HUES48 (cell line): ENCODE measurements around the gene ASS1.
"Not testable (repeated sequence)": the region's sequence is repeated elsewhere in the genome, so short reads cannot be mapped to it uniquely, and the experiment has no call there.

ENCODE experiments used
- H3K27ac ChIP-seq: one replicate; pipeline ENCODE4 v1.7.0; 2013; ENCODE audit warnings: low read depth, low read length, inconsistent platforms
- H3K27me3 ChIP-seq: 2 replicates; pipeline ENCODE4 v1.6.1; 2013; ENCODE audit warnings: mild to moderate bottlenecking, low read length; ENCODE audit not compliant: control insufficient read depth, insufficient read depth
- H3K36me3 ChIP-seq: 2 replicates; pipeline ENCODE4 v1.6.1; 2013; ENCODE audit warnings: low read length; ENCODE audit not compliant: control insufficient read depth, insufficient read depth
- H3K4me1 ChIP-seq: 2 replicates; pipeline ENCODE4 v1.6.1; 2013; ENCODE audit warnings: mild to moderate bottlenecking, low read length; ENCODE audit not compliant: control insufficient read depth, insufficient read depth
- H3K4me3 ChIP-seq: 2 replicates; pipeline ENCODE4 v1.5.1; 2013; ENCODE audit warnings: mild to moderate bottlenecking, low read depth, low read length
- H3K9ac ChIP-seq: 2 replicates; pipeline ENCODE4 v1.6.1; 2013; ENCODE audit warnings: mild to moderate bottlenecking, low read depth, low read length, moderate library complexity
- H3K9me3 ChIP-seq: 2 replicates; pipeline ENCODE4 v1.6.1; 2013; ENCODE audit warnings: low read length; ENCODE audit not compliant: control insufficient read depth, insufficient read depth

The ASS1 gene

GRCh38 chr9:130434656-130435055 is 10.1 kb upstream of the ASS1 start:
- not testable (repeated sequence) for H3K9ac ChIP-seq, H3K27ac ChIP-seq, H3K9me3 ChIP-seq, H3K4me3 ChIP-seq, H3K4me1 ChIP-seq, H3K36me3 ChIP-seq
- H3K27me3 ChIP-seq, result peaks cover 31% of the 10 kb centered on the region

DNA sequence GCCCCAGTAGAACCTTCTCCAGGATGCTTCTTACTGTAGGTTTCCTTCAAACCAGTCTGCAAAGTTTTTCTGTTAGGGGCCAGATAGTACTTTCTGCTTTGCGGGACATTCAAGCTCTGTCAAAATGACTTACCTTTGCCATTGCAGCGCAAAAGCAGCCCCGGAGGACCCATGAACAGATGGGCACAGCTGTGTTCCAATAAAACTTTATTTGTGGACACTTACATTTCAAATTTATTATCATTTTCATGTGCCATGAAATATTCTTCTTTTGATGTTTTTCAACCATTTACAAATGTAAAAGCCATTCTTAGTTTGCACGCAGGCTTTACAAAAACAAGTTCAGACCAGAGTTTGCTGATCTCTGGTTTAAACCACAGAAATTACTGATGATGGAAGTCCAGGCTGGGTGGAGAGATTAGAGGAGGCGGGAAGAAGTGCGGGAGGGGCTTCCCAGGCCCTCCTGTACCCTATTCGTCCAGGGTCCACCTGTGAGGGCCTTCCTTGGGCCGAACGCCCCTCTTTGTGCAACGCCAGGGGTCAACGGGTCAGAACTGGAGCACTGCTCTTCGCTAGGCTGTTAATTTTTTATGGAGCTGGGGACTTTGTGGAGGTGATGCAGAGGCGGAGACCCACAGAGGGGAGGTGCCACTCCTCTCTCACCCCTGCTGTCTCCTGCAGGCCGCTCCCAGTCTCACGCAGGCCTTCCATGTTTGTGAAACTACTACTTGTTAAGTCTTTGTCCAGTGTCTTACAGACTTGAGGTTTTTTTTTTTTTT is 7.6 kb upstream of the ASS1 start:
- H3K36me3 ChIP-seq, result no peaks in the 10 kb centered on the region
- no peak overlapping the region for H3K27ac ChIP-seq
- no peak overlapping the region for H3K4me3 ChIP-seq
- peaks cover 25% of the 10 kb centered on the region for H3K27me3 ChIP-seq
- peaks cover 7% of the 10 kb centered on the region for H3K4me1 ChIP-seq
- H3K9me3 ChIP-seq, result no peaks in the 10 kb centered on the region
- H3K9ac ChIP-seq, result no peak overlapping the region

DNA sequence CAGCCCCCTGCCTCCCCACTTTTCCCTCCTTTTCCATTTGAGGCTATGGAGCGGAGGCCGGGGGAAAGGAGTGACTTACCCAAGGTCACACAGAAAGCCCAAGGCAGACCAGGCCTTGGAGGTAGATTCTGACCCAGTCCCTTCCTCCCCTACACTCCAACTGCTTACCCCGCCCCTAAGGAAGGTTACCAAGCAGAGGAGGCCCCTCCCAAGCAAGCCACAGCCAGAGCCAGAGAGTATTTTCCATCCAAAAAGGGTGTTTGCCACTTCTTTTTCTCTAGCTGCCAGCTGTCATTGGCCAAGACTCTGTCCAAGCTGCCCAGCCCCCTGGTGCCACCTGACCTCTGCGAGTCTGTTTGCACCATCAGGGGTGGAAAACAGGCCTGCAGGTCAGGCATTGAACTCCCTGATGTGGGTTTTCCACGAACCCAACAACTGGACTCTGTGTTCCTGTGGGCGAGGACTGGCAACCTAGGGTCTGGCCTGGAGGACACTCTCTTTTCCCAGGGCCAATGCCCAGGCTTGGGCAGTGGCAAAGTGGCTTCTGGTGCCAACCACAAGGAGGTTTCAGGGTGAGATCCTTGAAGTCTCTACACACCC is 6.3 kb upstream of the ASS1 start:
- no peaks in the 10 kb centered on the region for H3K9me3 ChIP-seq
- H3K27me3 ChIP-seq, result peaks cover 17% of the 10 kb centered on the region
- H3K4me1 ChIP-seq, result no peaks in the 10 kb centered on the region
- H3K4me3 ChIP-seq, result no peak overlapping the region
- no peak overlapping the region for H3K27ac ChIP-seq
- H3K36me3 ChIP-seq, result no peaks in the 10 kb centered on the region
- H3K9ac ChIP-seq, result no peak overlapping the region

DNA sequence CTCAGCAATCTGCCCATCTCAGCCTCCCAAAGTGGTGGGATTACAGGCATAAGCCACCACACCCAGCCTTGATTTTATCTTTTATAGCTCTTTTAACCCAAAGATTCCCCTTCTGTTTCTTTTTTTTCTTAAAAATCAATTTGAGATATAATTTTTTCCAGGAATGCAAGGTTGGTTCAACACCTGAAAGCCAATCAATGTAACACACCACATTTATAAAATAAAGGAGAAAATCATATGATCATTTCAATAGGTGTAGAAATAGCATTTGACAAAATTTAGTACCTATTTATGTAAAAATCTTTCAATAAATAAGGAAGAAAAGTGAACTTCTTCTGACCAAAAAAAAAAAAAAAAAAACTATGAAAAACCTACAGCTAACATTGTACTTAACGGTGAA is 3.7 kb upstream of the ASS1 start:
- H3K27me3 ChIP-seq, result peaks cover 15% of the 10 kb centered on the region

GRCh38 chr9:130442746-130443455 is 1.9 kb upstream of the ASS1 start:
- Histone ChIP-seq H3K27ac (no peak overlapping the region), H3K27me3 (peaks cover 17% of the 10 kb centered on the region), H3K4me1 (peaks cover 24% of the 10 kb centered on the region), H3K9ac (no peak overlapping the region), H3K9me3 (no peaks in the 10 kb centered on the region), H3K36me3 (no peaks in the 10 kb centered on the region), H3K4me3 (no peak overlapping the region)

More for the DNA sequence above, 3.7 kb upstream of the ASS1 start:
- Histone ChIP-seq H3K36me3 (no peaks in the 10 kb centered on the region), H3K4me3 (no peak overlapping the region; the same call in 1 of the 2 replicates), H3K9me3 (no peaks in the 10 kb centered on the region), H3K9ac (no peak overlapping the region), H3K4me1 (peaks cover 8% of the 10 kb centered on the region; the same call in 1 of the 2 replicates), H3K27ac (no peak overlapping the region)

DNA sequence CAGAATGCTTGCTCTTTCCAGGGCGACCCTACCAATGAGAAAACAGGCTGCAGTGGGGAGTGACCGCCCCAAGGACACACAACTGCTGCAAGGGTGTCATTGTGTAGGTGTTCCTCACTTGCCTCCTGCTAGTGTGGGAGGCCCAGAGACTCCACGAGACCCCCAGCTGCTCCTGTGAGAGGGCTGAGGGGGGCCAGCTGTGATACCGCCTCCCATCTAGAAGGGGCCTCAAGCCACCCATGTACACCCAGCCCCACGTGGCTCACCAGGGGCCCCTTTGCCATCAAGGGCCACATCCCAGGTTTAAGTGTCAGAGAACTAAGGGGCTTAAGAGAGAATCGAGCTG is 1.3 kb upstream of the ASS1 start:
- no peak overlapping the region for H3K27ac ChIP-seq
- no peaks in the 10 kb centered on the region for H3K9me3 ChIP-seq
- H3K4me3 ChIP-seq, result no peak overlapping the region
- H3K27me3 ChIP-seq, result peaks cover 17% of the 10 kb centered on the region
- no peak overlapping the region for H3K9ac ChIP-seq
- peaks cover 29% of the 10 kb centered on the region for H3K4me1 ChIP-seq
- no peaks in the 10 kb centered on the region for H3K36me3 ChIP-seq

GRCh38 chr9:130443840-130444492 is 795 bp upstream of the ASS1 start:
- Histone ChIP-seq H3K27ac (no peak overlapping the region), H3K9ac (no peak overlapping the region), H3K27me3 (peaks cover 17% of the 10 kb centered on the region), H3K4me3 (peak overlapping the region; percentile 72; the same call in 1 of the 2 replicates), H3K36me3 (no peaks in the 10 kb centered on the region), H3K4me1 (peaks cover 29% of the 10 kb centered on the region), H3K9me3 (no peaks in the 10 kb centered on the region)

GRCh38 chr9:130445268-130445983 is 665 bp downstream of the ASS1 start:
- Histone ChIP-seq H3K36me3 (no peaks in the 10 kb centered on the region), H3K4me3 (peak overlapping the region; percentile 72), H3K9me3 (no peaks in the 10 kb centered on the region), H3K27me3 (peaks cover 17% of the 10 kb centered on the region), H3K4me1 (peaks cover 29% of the 10 kb centered on the region), H3K9ac (peak overlapping the region; percentile 24; the same call in 1 of the 2 replicates), H3K27ac (peak overlapping the region; percentile 85)

DNA sequence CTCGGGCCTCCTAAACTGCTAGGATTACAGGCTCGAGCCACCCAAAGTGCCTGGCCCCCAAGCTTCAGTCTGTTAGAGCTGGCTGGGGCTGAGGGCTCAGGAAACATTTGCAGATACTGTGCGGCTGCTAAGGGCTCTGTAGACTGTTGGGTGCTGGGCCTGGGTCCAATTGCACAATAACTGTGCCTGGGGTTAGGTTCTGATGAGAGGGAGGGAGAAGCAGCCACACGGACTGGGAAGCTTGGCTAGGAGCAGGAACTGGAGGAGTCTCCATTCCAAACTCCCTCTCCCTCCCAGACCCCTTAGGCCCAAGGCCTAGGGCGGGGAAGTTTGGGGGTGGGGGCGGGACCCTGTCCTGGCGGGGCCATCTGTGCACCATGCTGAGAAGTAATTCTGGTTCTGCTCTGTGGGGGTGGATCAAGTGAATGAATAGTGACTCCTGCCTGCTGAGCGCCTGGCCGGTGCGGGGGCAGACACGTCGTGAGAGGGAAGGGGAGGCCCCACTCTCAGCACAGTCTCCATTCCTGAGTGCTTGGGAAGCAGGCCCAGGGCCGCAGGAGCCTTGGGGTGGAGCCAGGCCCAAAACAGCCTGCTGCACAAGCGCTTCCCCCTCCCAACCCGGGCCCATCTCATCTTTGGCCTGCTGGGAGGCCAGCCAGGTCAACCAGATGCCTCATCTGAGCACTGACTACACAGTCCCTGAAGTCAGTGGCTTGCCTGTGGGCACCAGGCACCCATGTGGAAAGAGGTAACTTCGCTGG is 1.5 kb downstream of the ASS1 start:
- Histone ChIP-seq H3K36me3 (no peaks in the 10 kb centered on the region), H3K4me1 (peaks cover 36% of the 10 kb centered on the region), H3K27me3 (peaks cover 17% of the 10 kb centered on the region), H3K4me3 (peak overlapping the region; percentile 72), H3K9ac (peak overlapping the region; percentile 11; the same call in 1 of the 2 replicates), H3K9me3 (no peaks in the 10 kb centered on the region), H3K27ac (peak overlapping the region; percentile 85)
